Smooth muscle cell (in vitro differentiated cells): ENCODE data around the gene IGF1R. TPM values are rescaled to one million over a fixed set of nuclear protein-coding genes. Genes with fewer than 3 reads are reported as not detected.

Experiments
- DNase-seq: peaks from one replicate; lab custom pipeline; 2025; ENCODE audit not compliant: unreplicated experiment; lab: John Stamatoyannopoulos, UW
- H2AFZ ChIP-seq: fragments of 200-600 bp; sonication (generic); 2 replicates; pipeline ENCODE4 v1.6.0; 2016; ENCODE audit warnings: antibody characterized with exemption, low read depth, mild to moderate bottlenecking
- H3F3A ChIP-seq: fragments of 200-600 bp; sonication (generic); 2 replicates; pipeline ENCODE4 v1.6.0; 2017; ENCODE audit warnings: antibody characterized with exemption, low read depth
- H3K27ac ChIP-seq: fragments of 200-600 bp; sonication (generic); 2 replicates; pipeline ENCODE4 v1.5.1; 2016; ENCODE audit warnings: low read depth, mild to moderate bottlenecking
- H3K27me3 ChIP-seq: fragments of 200-600 bp; sonication (generic); 2 replicates; pipeline ENCODE4 v1.6.1; 2016; ENCODE audit warnings: low read depth, mild to moderate bottlenecking
- H3K36me3 ChIP-seq: fragments of 200-600 bp; sonication (generic); 2 replicates; pipeline ENCODE4 v1.5.1; 2016; ENCODE audit warnings: low read depth
- H3K4me1 ChIP-seq: fragments of 200-600 bp; sonication (generic); 2 replicates; pipeline ENCODE4 v1.5.1; 2016; ENCODE audit warnings: low read depth
- H3K4me2 ChIP-seq: fragments of 200-600 bp; sonication (generic); 2 replicates; pipeline ENCODE4 v1.6.0; 2016; ENCODE audit warnings: mild to moderate bottlenecking
- H3K4me3 ChIP-seq: fragments of 200-600 bp; sonication (generic); 2 replicates; pipeline ENCODE4 v1.5.1; 2016; ENCODE audit warnings: mild to moderate bottlenecking
- H3K79me2 ChIP-seq: fragments of 200-600 bp; sonication (generic); 2 replicates; pipeline ENCODE4 v1.6.0; 2016; ENCODE audit warnings: low read depth, mild to moderate bottlenecking
- H3K9ac ChIP-seq: fragments of 200-600 bp; sonication (generic); 2 replicates; pipeline ENCODE4 v1.6.0; 2016; ENCODE audit warnings: low read depth
- H3K9me3 ChIP-seq: fragments of 200-600 bp; sonication (generic); replicated peaks from 2 replicates; pipeline ENCODE4 v1.5.1; 2016; ENCODE audit warnings: low read depth
- H4K20me1 ChIP-seq: fragments of 200-600 bp; sonication (generic); 2 replicates; pipeline ENCODE4 v1.6.0; 2016; ENCODE audit warnings: low read depth
- CTCF ChIP-seq: fragments of 200-600 bp; sonication (generic); IDR thresholded peaks from 2 replicates; pipeline ENCODE4 v1.5.1; 2017; ENCODE audit warnings: borderline replicate concordance, mild to moderate bottlenecking, antibody characterized with exemption; ENCODE audit not compliant: insufficient read depth, poor library complexity, severe bottlenecking
- WGBS: methylation state at CpG from one replicate; pipeline ENCODE4 v1.1.7; 2016; ENCODE audit warnings: low lambda C conversion rate; 5-methylcytosine and 5-hydroxymethylcytosine counted together
- polyA plus RNA-seq: library from polyadenylated mRNA; unstranded; fragments of >200 nt; fragmentation: Nextera tagmentation; extraction: Ambion mirVana; gene quantifications from 2 replicates; pipeline ENCODE4 v1.2.1, GENCODE V29; 2016
- total RNA-seq: library from RNA; depleted of rRNA; stranded (reverse); fragments of >200 nt; gene quantifications from 2 replicates; pipeline ENCODE4 v1.2.3, GENCODE V29; 2014

Gene IGF1R
- total and polyA plus RNA-seq, 2 experiments from 2014 or later, result 14.0 to 70.2 TPM

- peaks cover 95% of the 10 kb centered on the region for H4K20me1 ChIP-seq
- TF ChIP-seq CTCF, result no peak
- H3K36me3 ChIP-seq, result no peaks in the 10 kb centered on the region
Observed at GRCh38 chr15:98708037-98708590, 59.8 kb downstream of the IGF1R start.

GRCh38 chr15:98711810-98712209 lies 63.5 kb downstream of the IGF1R start:
- no peaks in the 10 kb centered on the region for H3K27me3 ChIP-seq
- DNase-seq, result no peak
- no peak overlapping the region for H3K27ac ChIP-seq
- TF ChIP-seq CTCF, result no peak
- H3K9ac ChIP-seq, result no peak overlapping the region
- H3F3A ChIP-seq, result peaks cover 5% of the 10 kb centered on the region
- peaks cover 21% of the 10 kb centered on the region for H3K4me1 ChIP-seq
- no peak overlapping the region for H3K4me2 ChIP-seq
- H3K36me3 ChIP-seq, result no peaks in the 10 kb centered on the region
- no peak overlapping the region for H3K4me3 ChIP-seq
- no peak overlapping the region for H2AFZ ChIP-seq
- H3K9me3 ChIP-seq, result no peaks in the 10 kb centered on the region
- H4K20me1 ChIP-seq, result peaks cover 95% of the 10 kb centered on the region
- H3K79me2 ChIP-seq, result peaks cover 97% of the 10 kb centered on the region
- WGBS, result 94% methylated on average over 2 of the region's 2 CpGs

More at GRCh38 chr15:98708037-98708590, 59.8 kb downstream of the IGF1R start:
- WGBS, result 92% methylated on average over 10 of the region's 10 CpGs
- Histone ChIP-seq H3K4me3 (no peak overlapping the region), H2AFZ (no peak overlapping the region), H3K4me2 (no peak overlapping the region), H3K79me2 (peaks cover 97% of the 10 kb centered on the region), H3K9me3 (no peaks in the 10 kb centered on the region), H3K27me3 (no peaks in the 10 kb centered on the region), H3F3A (peaks cover 3% of the 10 kb centered on the region), H3K4me1 (peaks cover 7% of the 10 kb centered on the region), H3K9ac (no peak overlapping the region), H3K27ac (no peak overlapping the region)
- no peak for DNase-seq

- WGBS, result 88% methylated on average over 16 of the region's 16 CpGs
- TF ChIP-seq CTCF, result no peak
- DNase-seq, result no peak
- Histone ChIP-seq H3K4me2 (peak overlapping the region; percentile 14), H3F3A (peaks cover 5% of the 10 kb centered on the region), H3K36me3 (no peaks in the 10 kb centered on the region), H3K4me3 (no peak overlapping the region), H3K4me1 (peaks cover 26% of the 10 kb centered on the region), H3K9me3 (no peaks in the 10 kb centered on the region), H3K79me2 (peaks cover 97% of the 10 kb centered on the region), H4K20me1 (peaks cover 95% of the 10 kb centered on the region), H2AFZ (no peak overlapping the region), H3K9ac (no peak overlapping the region), H3K27ac (peak overlapping the region; percentile 41), H3K27me3 (no peaks in the 10 kb centered on the region)
Observed at GRCh38 chr15:98712845-98713584, 64.7 kb downstream of the IGF1R start.

- peak overlapping the region; percentile 41 for H3K27ac ChIP-seq
- H3K27me3 ChIP-seq, result no peaks in the 10 kb centered on the region
- peaks cover 97% of the 10 kb centered on the region for H3K79me2 ChIP-seq
- H3K9ac ChIP-seq, result no peak overlapping the region
- peak overlapping the region; percentile 14 for H3K4me2 ChIP-seq
- DNase-seq, result no peak
- peaks cover 31% of the 10 kb centered on the region for H3K4me1 ChIP-seq
- H3K36me3 ChIP-seq, result no peaks in the 10 kb centered on the region
- H3K4me3 ChIP-seq, result no peak overlapping the region
- H4K20me1 ChIP-seq, result peaks cover 95% of the 10 kb centered on the region
- no peak for TF ChIP-seq CTCF
- H2AFZ ChIP-seq, result no peak overlapping the region
- H3K9me3 ChIP-seq, result no peaks in the 10 kb centered on the region
- 43% methylated on average over 3 of the region's 3 CpGs for WGBS
- H3F3A ChIP-seq, result peaks cover 5% of the 10 kb centered on the region
Observed at GRCh38 chr15:98713585-98714001, 65.3 kb downstream of the IGF1R start.
